A673 (cell line): ENCODE results near the gene PDE6D.

Source experiments
- EZH2 ChIP-seq: fragments of 200-600 bp; sonication (generic); IDR thresholded peaks from 2 replicates; pipeline ENCODE4 v1.6.1; 2017; ENCODE audit warnings: borderline replicate concordance, low read depth, mild to moderate bottlenecking, mixed read lengths, antibody characterized with exemption, low read length; ENCODE audit not compliant: poor library complexity, severe bottlenecking
- TF ChIP-seq, protein P1 (sequence below): fragments of 300-800, 200-600 bp; sonication (generic); conservative IDR thresholded peaks from 2 replicates; pipeline ENCODE4 v1.5.1; 2017; ENCODE audit warnings: low read depth, mild to moderate bottlenecking, antibody characterized with exemption, low read length, moderate library complexity, mixed read lengths

DNA sequence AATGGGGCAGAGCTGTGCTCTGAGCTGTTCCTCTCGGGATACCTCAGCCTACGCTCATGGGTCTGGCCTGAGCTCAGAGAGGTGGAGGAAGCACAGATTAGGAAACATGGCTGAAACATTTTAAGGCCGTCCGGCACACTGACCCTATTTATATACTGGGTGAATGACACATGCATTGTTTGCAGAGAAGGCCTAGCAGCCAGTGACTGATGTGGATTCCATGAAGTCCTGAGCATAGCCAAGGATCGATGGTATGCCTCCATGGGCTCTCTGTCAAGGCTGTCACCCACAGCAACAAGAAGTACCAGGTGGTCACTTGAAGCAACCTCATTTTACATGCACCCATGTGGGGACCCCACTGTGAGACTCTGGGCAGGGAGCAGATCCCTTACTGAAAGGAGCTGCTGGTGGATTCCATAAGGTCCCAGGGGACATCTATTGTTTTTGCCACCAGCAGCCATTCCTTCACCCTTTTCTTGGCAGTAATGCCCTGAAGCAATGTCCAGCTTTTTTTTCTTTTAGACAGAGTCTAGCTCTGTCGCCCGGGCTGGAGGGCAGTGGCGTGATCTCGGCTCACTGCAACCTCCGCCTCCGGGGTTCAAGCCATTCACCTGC lies 64.3 kb downstream of the PDE6D start:
- TF ChIP-seq, protein P1, sequence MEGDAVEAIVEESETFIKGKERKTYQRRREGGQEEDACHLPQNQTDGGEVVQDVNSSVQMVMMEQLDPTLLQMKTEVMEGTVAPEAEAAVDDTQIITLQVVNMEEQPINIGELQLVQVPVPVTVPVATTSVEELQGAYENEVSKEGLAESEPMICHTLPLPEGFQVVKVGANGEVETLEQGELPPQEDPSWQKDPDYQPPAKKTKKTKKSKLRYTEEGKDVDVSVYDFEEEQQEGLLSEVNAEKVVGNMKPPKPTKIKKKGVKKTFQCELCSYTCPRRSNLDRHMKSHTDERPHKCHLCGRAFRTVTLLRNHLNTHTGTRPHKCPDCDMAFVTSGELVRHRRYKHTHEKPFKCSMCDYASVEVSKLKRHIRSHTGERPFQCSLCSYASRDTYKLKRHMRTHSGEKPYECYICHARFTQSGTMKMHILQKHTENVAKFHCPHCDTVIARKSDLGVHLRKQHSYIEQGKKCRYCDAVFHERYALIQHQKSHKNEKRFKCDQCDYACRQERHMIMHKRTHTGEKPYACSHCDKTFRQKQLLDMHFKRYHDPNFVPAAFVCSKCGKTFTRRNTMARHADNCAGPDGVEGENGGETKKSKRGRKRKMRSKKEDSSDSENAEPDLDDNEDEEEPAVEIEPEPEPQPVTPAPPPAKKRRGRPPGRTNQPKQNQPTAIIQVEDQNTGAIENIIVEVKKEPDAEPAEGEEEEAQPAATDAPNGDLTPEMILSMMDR = no peak
- no peak for TF ChIP-seq EZH2
